ENCODE data around the gene RAPGEF6.
"Not testable (repeated sequence)": the region's sequence is repeated elsewhere in the genome, so short reads cannot be mapped to it uniquely, and the experiment has no call there.

DNA sequence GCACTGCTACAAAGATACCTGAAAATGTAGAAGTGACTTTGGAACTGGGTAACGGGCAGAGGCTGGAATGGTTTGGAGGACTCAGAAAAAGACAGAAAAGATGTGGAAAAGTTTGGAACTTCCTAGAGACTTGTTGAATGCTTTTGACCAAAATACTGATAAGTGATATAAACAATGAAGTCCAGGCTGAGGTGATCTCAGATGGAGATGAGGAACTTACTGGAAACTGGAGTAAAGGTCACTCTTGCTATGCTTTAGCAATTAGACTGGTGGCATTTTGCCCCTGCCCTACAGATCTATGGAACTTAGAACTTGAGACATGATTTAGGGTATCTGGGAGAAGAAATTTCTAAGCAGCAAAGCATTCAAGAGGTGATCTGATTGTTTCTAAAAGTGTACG is 41.6 kb downstream of the RAPGEF6 start:
- TF ChIP-seq, protein P1, sequence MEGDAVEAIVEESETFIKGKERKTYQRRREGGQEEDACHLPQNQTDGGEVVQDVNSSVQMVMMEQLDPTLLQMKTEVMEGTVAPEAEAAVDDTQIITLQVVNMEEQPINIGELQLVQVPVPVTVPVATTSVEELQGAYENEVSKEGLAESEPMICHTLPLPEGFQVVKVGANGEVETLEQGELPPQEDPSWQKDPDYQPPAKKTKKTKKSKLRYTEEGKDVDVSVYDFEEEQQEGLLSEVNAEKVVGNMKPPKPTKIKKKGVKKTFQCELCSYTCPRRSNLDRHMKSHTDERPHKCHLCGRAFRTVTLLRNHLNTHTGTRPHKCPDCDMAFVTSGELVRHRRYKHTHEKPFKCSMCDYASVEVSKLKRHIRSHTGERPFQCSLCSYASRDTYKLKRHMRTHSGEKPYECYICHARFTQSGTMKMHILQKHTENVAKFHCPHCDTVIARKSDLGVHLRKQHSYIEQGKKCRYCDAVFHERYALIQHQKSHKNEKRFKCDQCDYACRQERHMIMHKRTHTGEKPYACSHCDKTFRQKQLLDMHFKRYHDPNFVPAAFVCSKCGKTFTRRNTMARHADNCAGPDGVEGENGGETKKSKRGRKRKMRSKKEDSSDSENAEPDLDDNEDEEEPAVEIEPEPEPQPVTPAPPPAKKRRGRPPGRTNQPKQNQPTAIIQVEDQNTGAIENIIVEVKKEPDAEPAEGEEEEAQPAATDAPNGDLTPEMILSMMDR (IDR thresholded peaks at IDR 0.05) = not testable (repeated sequence)
- not testable (repeated sequence) for TF ChIP-seq POLR2A (IDR thresholded peaks at IDR 0.05)
